ENCODE data around the gene TMEM74B.

TMEM74B gene

DNA sequence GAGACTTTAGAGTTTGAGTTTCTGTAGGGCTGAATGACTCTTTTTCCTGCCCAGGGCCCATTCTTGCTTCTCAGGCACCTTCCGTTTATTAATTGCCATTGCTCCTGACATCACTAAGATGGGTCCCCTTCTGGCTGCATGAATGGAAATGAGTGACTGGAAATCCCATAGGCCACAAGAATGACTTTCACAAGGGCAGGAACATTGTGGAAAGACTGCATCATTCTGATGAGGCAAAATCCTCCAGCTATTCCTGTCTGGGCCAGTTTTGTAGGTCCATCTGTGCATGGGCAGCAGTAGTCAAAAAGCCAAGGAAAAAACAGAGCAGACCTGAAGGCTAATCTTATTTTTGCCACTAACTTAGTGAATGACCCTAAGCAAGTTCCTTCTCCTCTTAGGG, 19.3 kb downstream of the TMEM74B start:
- intact Hi-C loops (cut with DNase I; ENCODE audit: low total_unique reads), result no loop called here
- Histone ChIP-seq H3K27me3 (no peaks in the 10 kb centered on the region), H3K4me3 (no peak overlapping the region), H3K36me3 (peaks cover 81 to 98% (median 98%) of the 10 kb centered on the region in 3 donors), H3K9me3 (no peaks in the 10 kb centered on the region), H3K4me1 (no peaks in the 10 kb centered on the region), H3K27ac (no peak overlapping the region)
- DNase-seq, result no peak
- TF ChIP-seq, protein P1, sequence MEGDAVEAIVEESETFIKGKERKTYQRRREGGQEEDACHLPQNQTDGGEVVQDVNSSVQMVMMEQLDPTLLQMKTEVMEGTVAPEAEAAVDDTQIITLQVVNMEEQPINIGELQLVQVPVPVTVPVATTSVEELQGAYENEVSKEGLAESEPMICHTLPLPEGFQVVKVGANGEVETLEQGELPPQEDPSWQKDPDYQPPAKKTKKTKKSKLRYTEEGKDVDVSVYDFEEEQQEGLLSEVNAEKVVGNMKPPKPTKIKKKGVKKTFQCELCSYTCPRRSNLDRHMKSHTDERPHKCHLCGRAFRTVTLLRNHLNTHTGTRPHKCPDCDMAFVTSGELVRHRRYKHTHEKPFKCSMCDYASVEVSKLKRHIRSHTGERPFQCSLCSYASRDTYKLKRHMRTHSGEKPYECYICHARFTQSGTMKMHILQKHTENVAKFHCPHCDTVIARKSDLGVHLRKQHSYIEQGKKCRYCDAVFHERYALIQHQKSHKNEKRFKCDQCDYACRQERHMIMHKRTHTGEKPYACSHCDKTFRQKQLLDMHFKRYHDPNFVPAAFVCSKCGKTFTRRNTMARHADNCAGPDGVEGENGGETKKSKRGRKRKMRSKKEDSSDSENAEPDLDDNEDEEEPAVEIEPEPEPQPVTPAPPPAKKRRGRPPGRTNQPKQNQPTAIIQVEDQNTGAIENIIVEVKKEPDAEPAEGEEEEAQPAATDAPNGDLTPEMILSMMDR (IDR thresholded peaks at IDR 0.05), result no peak

DNA sequence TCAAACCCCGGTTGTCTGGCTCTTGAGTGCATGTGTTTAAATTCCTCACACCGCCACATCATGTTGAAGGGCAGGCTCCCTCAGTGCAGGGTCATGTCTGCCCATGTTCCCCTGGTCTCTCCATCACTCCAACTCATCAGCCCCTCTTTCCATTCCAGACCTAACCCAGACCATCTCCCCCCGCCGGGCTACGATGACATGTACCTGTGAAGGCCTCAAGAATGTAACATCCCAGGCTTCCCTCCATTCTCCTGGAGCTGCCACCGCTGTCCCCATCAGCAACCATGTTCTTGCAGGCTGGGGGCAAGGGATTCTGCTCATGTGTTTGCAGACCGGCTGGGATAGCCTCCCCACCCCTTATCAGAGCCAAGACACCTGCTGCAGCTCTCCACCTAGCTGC, 19.9 kb downstream of the TMEM74B start:
- Histone ChIP-seq H3K4me1 (no peaks in the 10 kb centered on the region), H3K4me3 (no peak overlapping the region), H3K9me3 (no peaks in the 10 kb centered on the region), H3K27me3 (no peaks in the 10 kb centered on the region), H3K27ac (no peak overlapping the region), H3K36me3 (peaks cover 86 to 98% (median 98%) of the 10 kb centered on the region in 3 donors)
- DNase-seq, result no peak
- intact Hi-C loops (cut with DNase I; ENCODE audit: low total_unique reads), result no loop called here
- TF ChIP-seq, protein P1 (IDR thresholded peaks at IDR 0.05), result no peak

DNA sequence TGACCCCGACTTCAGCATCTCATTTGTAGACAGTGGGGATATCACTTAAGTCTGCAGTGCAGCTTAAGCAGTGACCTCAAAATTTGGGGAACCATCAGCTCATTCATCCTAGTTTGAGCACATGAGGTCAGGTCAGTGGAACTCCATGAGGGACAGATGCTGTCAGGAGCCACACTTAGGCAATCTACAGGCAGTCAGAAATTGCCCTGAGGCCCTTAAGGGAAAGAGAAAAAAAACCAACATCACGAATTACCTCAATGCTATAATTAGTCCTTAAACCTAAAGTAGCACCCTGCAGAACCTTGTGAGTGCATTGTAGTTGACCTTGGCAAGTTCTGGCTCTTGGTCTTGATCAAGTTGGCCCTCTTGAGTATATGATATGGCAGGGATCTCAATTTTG, 21.1 kb downstream of the TMEM74B start:
- no peak for DNase-seq
- TF ChIP-seq, protein P1 (IDR thresholded peaks at IDR 0.05), result no peak
- Histone ChIP-seq H3K27me3 (no peaks in the 10 kb centered on the region), H3K27ac (no peak overlapping the region), H3K9me3 (no peaks in the 10 kb centered on the region), H3K4me1 (no peaks in the 10 kb centered on the region), H3K4me3 (no peak overlapping the region), H3K36me3 (peaks cover 85 to 95% (median 92%) of the 10 kb centered on the region in 3 donors)
- intact Hi-C loops (cut with DNase I; ENCODE audit: low total_unique reads), result no loop called here

DNA sequence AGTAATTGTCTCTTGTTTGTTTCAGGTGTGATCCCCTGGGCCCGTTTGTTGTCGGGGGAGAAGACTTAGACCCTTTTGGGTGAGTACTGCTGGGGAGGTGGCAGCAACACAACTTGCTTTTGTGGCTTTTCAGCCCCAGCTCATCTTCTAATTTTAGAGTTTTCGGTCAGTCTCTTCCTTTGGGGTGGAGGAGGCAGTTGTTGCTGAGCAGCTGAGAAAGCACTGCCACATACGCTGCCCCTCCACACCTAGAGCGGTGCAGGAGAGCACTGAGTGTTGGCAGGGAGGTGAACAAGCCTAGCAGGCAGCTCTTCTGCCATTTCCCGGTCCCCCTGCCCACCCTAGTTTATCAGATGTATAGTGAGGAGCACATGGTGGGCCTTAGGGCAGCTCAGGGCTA, 21.7 kb downstream of the TMEM74B start:
- TF ChIP-seq, protein P1 (IDR thresholded peaks at IDR 0.05), result no peak
- Histone ChIP-seq H3K4me3 (no peak overlapping the region), H3K4me1 (no peaks in the 10 kb centered on the region), H3K27me3 (no peaks in the 10 kb centered on the region), H3K9me3 (no peaks in the 10 kb centered on the region), H3K27ac (no peak overlapping the region), H3K36me3 (peaks cover 79 to 93% (median 87%) of the 10 kb centered on the region in 3 donors)
- no peak for DNase-seq
- intact Hi-C loops (cut with DNase I; ENCODE audit: low total_unique reads), result no loop called here

DNA sequence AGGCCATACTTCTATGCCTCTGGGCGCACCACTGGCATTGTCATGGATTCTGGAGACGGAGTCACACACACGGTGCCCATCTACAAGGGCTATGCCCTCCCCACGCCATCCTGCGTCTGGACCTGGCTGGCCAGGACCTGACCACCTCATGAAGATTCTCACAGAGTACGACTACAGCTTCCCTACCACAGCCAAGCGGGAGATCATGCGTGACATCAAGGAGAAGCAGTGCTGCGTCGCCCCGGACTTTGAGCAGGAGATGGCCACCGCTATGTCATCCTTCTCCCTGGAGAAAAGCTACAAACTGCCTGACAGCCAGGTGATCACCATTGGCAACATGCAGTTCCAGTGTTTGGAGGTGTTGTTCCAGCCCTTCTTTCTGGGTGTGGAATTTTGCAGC, 23.8 kb downstream of the TMEM74B start:
- peaks cover 67 to 72% (median 68%) of the 10 kb centered on the region in 3 donors for H3K36me3 ChIP-seq
- H3K27ac ChIP-seq, result no peak overlapping the region
- no peaks in the 10 kb centered on the region for H3K27me3 ChIP-seq
- TF ChIP-seq, protein P1 (IDR thresholded peaks at IDR 0.05), result no peak
- no peaks in the 10 kb centered on the region for H3K9me3 ChIP-seq
- H3K4me1 ChIP-seq, result no peaks in the 10 kb centered on the region
- DNase-seq, result no peak
- H3K4me3 ChIP-seq, result no peak overlapping the region
- intact Hi-C loops (cut with DNase I; ENCODE audit: low total_unique reads), result no loop called here

DNA sequence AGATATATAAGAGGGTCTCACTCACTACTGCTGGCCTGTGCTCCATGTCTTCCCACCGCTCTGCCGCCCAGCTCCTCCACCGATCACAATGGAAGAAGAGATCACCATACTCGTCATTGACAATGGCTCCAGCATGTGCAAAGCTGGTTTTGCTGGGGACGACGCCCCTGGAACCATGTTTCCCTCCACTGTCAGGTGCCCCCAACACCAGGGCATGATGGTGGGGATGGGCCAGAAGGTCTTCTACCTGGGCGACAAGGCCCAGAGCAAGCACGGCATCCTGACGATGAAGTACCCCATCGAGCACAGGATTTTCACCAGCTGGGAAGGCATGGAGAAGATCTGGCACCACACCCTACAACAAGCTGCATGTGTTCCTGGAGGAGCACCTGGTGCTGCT, 24.3 kb downstream of the TMEM74B start:
- DNase-seq, result no peak
- H3K27ac ChIP-seq, result no peak overlapping the region
- TF ChIP-seq, protein P1 (IDR thresholded peaks at IDR 0.05), result no peak
- intact Hi-C loops (cut with DNase I; ENCODE audit: low total_unique reads), result no loop called here
- H3K4me1 ChIP-seq, result no peaks in the 10 kb centered on the region
- H3K9me3 ChIP-seq, result no peaks in the 10 kb centered on the region
- no peaks in the 10 kb centered on the region for H3K27me3 ChIP-seq
- H3K4me3 ChIP-seq, result no peak overlapping the region
- H3K36me3 ChIP-seq, result peaks cover 65 to 72% (median 68%) of the 10 kb centered on the region in 3 donors

All from tibial artery (tissue), 4 donors.